IMR-90 (cell line): ENCODE data around the gene AHI1. TPM values are rescaled to one million over a fixed set of nuclear protein-coding genes. Genes with fewer than 3 reads are reported as not detected.

Experiments used
- ATAC-seq: fragments of 200-7000 bp; cut with Tn5 transposase; 2 replicates; pipeline ENCODE4 v1.9.1; 2020; ENCODE audit warnings: low read depth, mild to moderate bottlenecking, moderate library complexity
- BruUV-seq: library from RNA; stranded (reverse); fragments of 400-500 nt; replicated peaks from 2 replicates; lab custom pipeline; 2021; lab: Mats Ljungman, UMichigan
- CTCF ChIA-PET: fragments of 300-600 bp; formaldehyde crosslinking; extraction: SDS; loops from one replicate; lab custom pipeline; 2021; ENCODE audit warnings: antibody characterized with exemption; lab: Yijun Ruan, JAX
- POLR2A ChIA-PET: fragments of 300-600 bp; sonication (Branson Sonifier 250); formaldehyde crosslinking; loops from one replicate; lab custom pipeline; 2022; ENCODE audit warnings: antibody characterized with exemption; ENCODE audit not compliant: unreplicated experiment; lab: Charles Lee
- DNase-seq: peaks from one replicate; pipeline ENCODE4 v3.0.0; 2013
- H2AFZ ChIP-seq: replicated peaks from 2 replicates; pipeline ENCODE3; 2013; ENCODE audit warnings: low read length, mild to moderate bottlenecking; ENCODE audit not compliant: poor library complexity
- H2AK5ac ChIP-seq: 2 replicates; pipeline ENCODE4 v1.6.1; 2013; ENCODE audit warnings: low read depth, low read length, inconsistent platforms
- H2AK9ac ChIP-seq: replicated peaks from 2 replicates; pipeline ENCODE3; 2013; ENCODE audit warnings: mild to moderate bottlenecking, low read depth, low read length, moderate library complexity; ENCODE audit not compliant: poor library complexity
- H2BK120ac ChIP-seq: 2 replicates; pipeline ENCODE4 v1.6.1; 2013; ENCODE audit warnings: low read depth, low read length, inconsistent platforms
- H2BK15ac ChIP-seq: 3 replicates; pipeline ENCODE4 v1.6.1; 2013; ENCODE audit warnings: low read depth, low read length, inconsistent platforms
- H2BK20ac ChIP-seq: 2 replicates; pipeline ENCODE4 v1.6.1; 2013; ENCODE audit warnings: low read depth, mild to moderate bottlenecking, inconsistent platforms, low read length, moderate library complexity
- H2BK5ac ChIP-seq: 2 replicates; pipeline ENCODE4 v1.6.1; 2013; ENCODE audit warnings: mild to moderate bottlenecking, low read depth, low read length, inconsistent platforms; ENCODE audit not compliant: poor library complexity, severe bottlenecking
- H3K14ac ChIP-seq: replicated peaks from 2 replicates; pipeline ENCODE4 v1.6.1; 2013; ENCODE audit warnings: low read depth, low read length, inconsistent platforms
- H3K18ac ChIP-seq: 2 replicates; pipeline ENCODE4 v1.6.1; 2013; ENCODE audit warnings: low read depth, low read length, control low read depth
- H3K23ac ChIP-seq: 2 replicates; pipeline ENCODE4 v1.6.1; 2013; ENCODE audit warnings: low read depth, low read length, inconsistent platforms
- H3K27ac ChIP-seq: 2 replicates; pipeline ENCODE4 v1.5.1; 2013; ENCODE audit warnings: mild to moderate bottlenecking, control low read depth, low read length; ENCODE audit not compliant: insufficient read depth
- H3K27me3 ChIP-seq: 2 replicates; pipeline ENCODE4 v1.6.1; 2013; ENCODE audit warnings: low read length; ENCODE audit not compliant: control insufficient read depth, insufficient read depth
- H3K36me3 ChIP-seq: 2 replicates; pipeline ENCODE4 v1.6.1; 2013; ENCODE audit warnings: low read length, mixed read lengths; ENCODE audit not compliant: control insufficient read depth, insufficient read depth
- H3K4ac ChIP-seq: 2 replicates; pipeline ENCODE4 v1.6.1; 2013; ENCODE audit warnings: low read depth, low read length, inconsistent platforms
- H3K4me1 ChIP-seq: 2 replicates; pipeline ENCODE4 v1.6.1; 2013; ENCODE audit warnings: low read length, mixed read lengths; ENCODE audit not compliant: control insufficient read depth, insufficient read depth
- H3K4me2 ChIP-seq: 2 replicates; pipeline ENCODE4 v1.6.1; 2013; ENCODE audit warnings: low read depth, mild to moderate bottlenecking, control low read depth, low read length, moderate library complexity
- H3K4me3 ChIP-seq: 2 replicates; pipeline ENCODE4 v1.5.1; 2013; ENCODE audit warnings: low read depth, mild to moderate bottlenecking, control low read depth, low read length, moderate library complexity; ENCODE audit not compliant: insufficient read depth
- H3K56ac ChIP-seq: 2 replicates; pipeline ENCODE4 v1.6.1; 2013; ENCODE audit warnings: low read length, inconsistent platforms; ENCODE audit not compliant: insufficient read depth; ENCODE audit errors: extremely low read depth
- H3K79me1 ChIP-seq, 2 experiments: 2 replicates each; pipeline ENCODE4 v1.6.1; 2013; ENCODE audit warnings: low read length in 2 of 2, inconsistent platforms in 1 of 2, low read depth in 1 of 2
- H3K9ac ChIP-seq: 2 replicates; pipeline ENCODE4 v1.6.1; 2013; ENCODE audit warnings: low read depth, low read length, control low read depth
- H3K9me1 ChIP-seq: 2 replicates; pipeline ENCODE4 v1.6.1; 2013; ENCODE audit warnings: low read length, inconsistent platforms; ENCODE audit not compliant: insufficient read depth
- H3K9me3 ChIP-seq: 2 replicates; pipeline ENCODE4 v1.6.1; 2013; ENCODE audit warnings: low read length; ENCODE audit not compliant: control insufficient read depth, insufficient read depth
- H4K20me1 ChIP-seq: 2 replicates; pipeline ENCODE4 v1.6.1; 2013; ENCODE audit warnings: low read length, inconsistent platforms; ENCODE audit not compliant: insufficient read depth
- H4K5ac ChIP-seq: 2 replicates; pipeline ENCODE4 v1.6.1; 2013; ENCODE audit warnings: mild to moderate bottlenecking, low read depth, low read length, control low read depth
- H4K8ac ChIP-seq, 2 experiments: 2 replicates each; pipeline ENCODE4 v1.6.1; 2013; ENCODE audit warnings: low read depth in 2 of 2, low read length in 2 of 2, control low read depth in 1 of 2, inconsistent platforms in 1 of 2
- H4K91ac ChIP-seq: 2 replicates; pipeline ENCODE4 v1.6.1; 2013; ENCODE audit warnings: low read depth, low read length, inconsistent platforms; ENCODE audit not compliant: insufficient read depth
- BHLHE40 ChIP-seq: fragments of 150-350 bp; IDR thresholded peaks from 2 replicates; pipeline ENCODE4 v1.6.1; 2016; ENCODE audit warnings: mild to moderate bottlenecking, low read depth, low read length
- CHD1 ChIP-seq: IDR thresholded peaks from 2 replicates; pipeline ENCODE4 v1.6.1; 2012; ENCODE audit warnings: low read depth, low read length, improper control_type of control experiment
- ELK1 ChIP-seq: fragments of 150-350 bp; IDR thresholded peaks from 2 replicates; pipeline ENCODE4 v1.6.1; 2016; ENCODE audit warnings: low read depth, mild to moderate bottlenecking, low read length, moderate library complexity, borderline replicate concordance
- FOS ChIP-seq: fragments of 150-350 bp; IDR thresholded peaks from 2 replicates; pipeline ENCODE4 v1.6.1; 2016; ENCODE audit warnings: low read depth, low read length
- MAFK ChIP-seq: IDR thresholded peaks from 2 replicates; pipeline ENCODE4 v1.6.1; 2012; ENCODE audit warnings: low read depth, low read length, improper control_type of control experiment
- MAZ ChIP-seq: IDR thresholded peaks from 2 replicates; pipeline ENCODE4 v1.6.1; 2012; ENCODE audit warnings: low read depth, mild to moderate bottlenecking, low read length, improper control_type of control experiment, moderate library complexity, borderline replicate concordance
- MXI1 ChIP-seq: IDR thresholded peaks from 2 replicates; pipeline ENCODE4 v1.6.1; 2012; ENCODE audit warnings: low read depth, mild to moderate bottlenecking, low read length, moderate library complexity, borderline replicate concordance
- NFE2L2 ChIP-seq: fragments of 150-350 bp; IDR thresholded peaks from 2 replicates; pipeline ENCODE4 v1.6.1; 2016; ENCODE audit warnings: low read depth, mild to moderate bottlenecking, low read length
- POLR2A ChIP-seq: IDR thresholded peaks from 2 replicates; pipeline ENCODE4 v1.6.1; 2012; ENCODE audit warnings: mild to moderate bottlenecking, low read depth, low read length
- RAD21 ChIP-seq: IDR thresholded peaks from 2 replicates; pipeline ENCODE4 v1.6.1; 2012; ENCODE audit warnings: low read length, improper control_type of control experiment
- RCOR1 ChIP-seq: IDR thresholded peaks from 2 replicates; pipeline ENCODE4 v1.6.1; 2012; ENCODE audit warnings: mild to moderate bottlenecking, low read length, improper control_type of control experiment; ENCODE audit not compliant: insufficient replicate concordance
- RFX5 ChIP-seq: IDR thresholded peaks from 2 replicates; pipeline ENCODE4 v1.8.0; 2012; ENCODE audit warnings: low read depth, mild to moderate bottlenecking, low read length, moderate library complexity
- SMC3 ChIP-seq: fragments of 150-350 bp; IDR thresholded peaks from 2 replicates; pipeline ENCODE4 v1.6.1; 2016; ENCODE audit warnings: low read depth, mild to moderate bottlenecking, antibody characterized with exemption, low read length, moderate library complexity
- WGBS, 2 experiments: methylation state at CpG; one replicate each; pipeline versions ENCODE4 v1.1.5 to v1.1.7; 2013; ENCODE audit warnings: missing lambda C conversion rate in 2 of 2; ENCODE audit not compliant: insufficient read length in 1 of 2; ENCODE audit errors: extremely low coverage in 2 of 2; 5-methylcytosine and 5-hydroxymethylcytosine counted together
- dilution Hi-C: fragments of 300-500 bp; cut with HindIII; formaldehyde crosslinking; loops from one replicate; pipeline ENCODE4 v1.14.3; 2018; ENCODE audit warnings: low sequenced_read_pairs; ENCODE audit not compliant: unreplicated experiment
- in situ Hi-C: fragments of 300-500 bp; cut with MboI; formaldehyde crosslinking; loops from 3 replicates; pipeline ENCODE4 v1.14.3; 2019; ENCODE audit warnings: low sequenced_read_pairs, inconsistent platforms, mixed read lengths
- intact Hi-C: fragments of 100-400 bp; cut with micrococcal nuclease; formaldehyde crosslinking; loops from 2 replicates; pipeline ENCODE4 v1.10.0; 2022
- polyA plus RNA-seq, 3 experiments: library from polyadenylated mRNA; depleted of rRNA; stranded (reverse); fragments of >200 nt; gene quantifications; 2 replicates each; pipeline ENCODE4 v1.2.3, GENCODE V29; 2012; ENCODE audit warnings: low replicate concordance in 1 of 3
- total RNA-seq: library from RNA; depleted of rRNA; stranded (reverse); fragments of >200 nt; gene quantifications from 2 replicates; pipeline ENCODE4 v1.2.3, GENCODE V29; 2012

The AHI1 gene
- total and polyA plus RNA-seq, 2 of the 4 experiments (the other 2 are of a cell fraction), result 9.5 to 19.4 TPM

GRCh38 chr6:135236319-135236718, 261.2 kb downstream of the AHI1 start:
- Histone ChIP-seq H3K4ac (no peak overlapping the region), H2AK5ac (no peak overlapping the region), H4K5ac (no peak overlapping the region), H3K79me1 (no peaks in the 10 kb centered on the region), H2BK120ac (no peak overlapping the region), H3K9me3 (no peaks in the 10 kb centered on the region), H2BK5ac (no peak overlapping the region), H3K23ac (no peak overlapping the region), H4K91ac (no peak overlapping the region), H3K56ac (no peak overlapping the region), H3K36me3 (no peaks in the 10 kb centered on the region), H3K4me1 (no peaks in the 10 kb centered on the region), H3K4me2 (no peak overlapping the region), H3K27ac (no peak overlapping the region), H2BK15ac (no peak overlapping the region), H3K4me3 (no peak overlapping the region), H3K9ac (no peak overlapping the region), H2AK9ac (no peak overlapping the region), H3K9me1 (no peaks in the 10 kb centered on the region), H4K20me1 (no peaks in the 10 kb centered on the region), H3K18ac (no peak overlapping the region), H2BK20ac (no peak overlapping the region), H3K27me3 (peaks cover 11% of the 10 kb centered on the region), H2AFZ (no peak overlapping the region), H4K8ac (no peak overlapping the region), H3K14ac (no peak overlapping the region)
- DNase-seq, result no peak
- in situ Hi-C loops, result no loop called here
- ATAC-seq, result no peak
- TF ChIP-seq MAFK (no peak), MAZ (no peak), RCOR1 (no peak), ELK1 (no peak), RFX5 (no peak), MXI1 (no peak), CHD1 (no peak), POLR2A (no peak), SMC3 (no peak), BHLHE40 (no peak), FOS (no peak), RAD21 (no peak), NFE2L2 (no peak)
- CTCF ChIA-PET, result no interaction called here
- WGBS, 2 experiments, result 60% methylated on average over 1 of the region's 1 CpG; no CpG with 5 or more reads in 1 of the 2 experiments
- BruUV-seq, result no TSS peak
- dilution Hi-C loops, result no loop called here
- POLR2A ChIA-PET, result no interaction called here
- intact Hi-C loops, result no loop called here
